ENCODE data around the gene FUT8.

GRCh38 chr14:65622703-65623102, 210.2 kb downstream of the FUT8 start:
- TF ChIP-seq, protein P1, sequence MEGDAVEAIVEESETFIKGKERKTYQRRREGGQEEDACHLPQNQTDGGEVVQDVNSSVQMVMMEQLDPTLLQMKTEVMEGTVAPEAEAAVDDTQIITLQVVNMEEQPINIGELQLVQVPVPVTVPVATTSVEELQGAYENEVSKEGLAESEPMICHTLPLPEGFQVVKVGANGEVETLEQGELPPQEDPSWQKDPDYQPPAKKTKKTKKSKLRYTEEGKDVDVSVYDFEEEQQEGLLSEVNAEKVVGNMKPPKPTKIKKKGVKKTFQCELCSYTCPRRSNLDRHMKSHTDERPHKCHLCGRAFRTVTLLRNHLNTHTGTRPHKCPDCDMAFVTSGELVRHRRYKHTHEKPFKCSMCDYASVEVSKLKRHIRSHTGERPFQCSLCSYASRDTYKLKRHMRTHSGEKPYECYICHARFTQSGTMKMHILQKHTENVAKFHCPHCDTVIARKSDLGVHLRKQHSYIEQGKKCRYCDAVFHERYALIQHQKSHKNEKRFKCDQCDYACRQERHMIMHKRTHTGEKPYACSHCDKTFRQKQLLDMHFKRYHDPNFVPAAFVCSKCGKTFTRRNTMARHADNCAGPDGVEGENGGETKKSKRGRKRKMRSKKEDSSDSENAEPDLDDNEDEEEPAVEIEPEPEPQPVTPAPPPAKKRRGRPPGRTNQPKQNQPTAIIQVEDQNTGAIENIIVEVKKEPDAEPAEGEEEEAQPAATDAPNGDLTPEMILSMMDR (IDR thresholded peaks at IDR 0.05), result no peak
- no peak for TF ChIP-seq POLR2A (IDR thresholded peaks at IDR 0.05)
- TF ChIP-seq EP300 (IDR thresholded peaks at IDR 0.05), result no peak
